Dendritic cell treated with granulocyte-macrophage colony-stimulating factor and Interleukin-4, amounts not matched to agents 40 ng/mL and 50 ng/mL, for 4 days (primary cell): ENCODE results near the gene SNX9.

ENCODE experiments used
- H3K27ac Mint-ChIP-seq: one replicate; pipeline ENCODE4 v1.8.0; 2022; ENCODE audit warnings: mild to moderate bottlenecking, mixed read lengths
- H3K27me3 Mint-ChIP-seq: one replicate; pipeline ENCODE4 v1.8.0; 2022; ENCODE audit warnings: mild to moderate bottlenecking, mixed read lengths
- H3K36me3 Mint-ChIP-seq: one replicate; pipeline ENCODE4 v1.8.0; 2022; ENCODE audit warnings: low read depth, mixed read lengths
- H3K4me1 Mint-ChIP-seq: one replicate; pipeline ENCODE4 v1.8.0; 2022; ENCODE audit warnings: low read depth, mixed read lengths
- H3K4me3 Mint-ChIP-seq: one replicate; pipeline ENCODE4 v1.8.0; 2022; ENCODE audit warnings: mild to moderate bottlenecking, moderate library complexity, mixed read lengths
- H3K9me3 Mint-ChIP-seq: one replicate; pipeline ENCODE4 v1.8.0; 2022; ENCODE audit warnings: mixed read lengths
- intact Hi-C: fragments of 100-400 bp; cut with micrococcal nuclease; formaldehyde crosslinking; loops from one replicate; pipeline ENCODE4 v1.15.0; 2022

SNX9 gene

GRCh38 chr6:157982563-157983405, 159.7 kb downstream of the SNX9 start:
- intact Hi-C loops = no loop called here
- Mint-ChIP-seq H3K4me3 (peak overlapping the region; percentile 74), H3K9me3 (no peaks in the 10 kb centered on the region), H3K4me1 (peaks cover 49% of the 10 kb centered on the region), H3K36me3 (no peaks in the 10 kb centered on the region), H3K27ac (peak overlapping the region; percentile 65), H3K27me3 (peaks cover 56% of the 10 kb centered on the region)

GRCh38 chr6:157983406-157984119, 160.5 kb downstream of the SNX9 start:
- peaks cover 44% of the 10 kb centered on the region for H3K4me1 Mint-ChIP-seq
- peaks cover 51% of the 10 kb centered on the region for H3K27me3 Mint-ChIP-seq
- intact Hi-C loops = no loop called here
- H3K4me3 Mint-ChIP-seq = no peak overlapping the region
- no peak overlapping the region for H3K27ac Mint-ChIP-seq
- no peaks in the 10 kb centered on the region for H3K9me3 Mint-ChIP-seq
- H3K36me3 Mint-ChIP-seq = no peaks in the 10 kb centered on the region

- Mint-ChIP-seq H3K27ac (no peak overlapping the region), H3K4me1 (peaks cover 44% of the 10 kb centered on the region), H3K9me3 (no peaks in the 10 kb centered on the region), H3K4me3 (no peak overlapping the region), H3K27me3 (peaks cover 48% of the 10 kb centered on the region), H3K36me3 (no peaks in the 10 kb centered on the region)
- intact Hi-C loops = no loop called here
Observed at GRCh38 chr6:157984128-157984527, 161.1 kb downstream of the SNX9 start.

DNA sequence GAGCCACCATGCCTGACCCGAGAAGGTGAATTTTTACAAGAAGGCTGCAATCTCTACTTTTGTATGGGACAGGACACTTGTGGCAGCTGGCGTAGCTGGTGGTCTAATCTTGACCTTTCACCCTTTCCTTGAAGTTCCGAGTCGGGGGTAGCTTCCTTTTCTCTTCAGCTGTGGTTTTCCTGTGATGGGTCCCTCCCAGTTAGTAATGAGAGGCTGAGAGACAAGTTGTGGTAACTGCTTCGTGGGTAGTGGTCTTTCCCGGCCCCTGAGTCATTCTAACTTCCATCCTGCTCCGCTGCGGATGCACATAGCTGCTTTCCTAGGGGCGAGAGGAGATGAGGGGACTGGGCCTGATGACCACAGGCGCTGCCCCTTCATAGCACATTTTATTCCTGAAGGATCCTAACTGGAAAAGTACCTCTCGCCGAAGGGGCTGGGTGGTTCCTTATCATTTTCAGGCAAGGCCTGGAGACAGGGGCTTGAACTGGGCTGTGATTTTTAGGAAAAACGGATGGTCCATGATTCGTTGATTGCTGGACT, 161.7 kb downstream of the SNX9 start:
- peaks cover 46% of the 10 kb centered on the region for H3K27me3 Mint-ChIP-seq
- no peak overlapping the region for H3K4me3 Mint-ChIP-seq
- no peaks in the 10 kb centered on the region for H3K36me3 Mint-ChIP-seq
- no peak overlapping the region for H3K27ac Mint-ChIP-seq
- intact Hi-C loops = no loop called here
- H3K9me3 Mint-ChIP-seq = no peaks in the 10 kb centered on the region
- peaks cover 41% of the 10 kb centered on the region for H3K4me1 Mint-ChIP-seq

DNA sequence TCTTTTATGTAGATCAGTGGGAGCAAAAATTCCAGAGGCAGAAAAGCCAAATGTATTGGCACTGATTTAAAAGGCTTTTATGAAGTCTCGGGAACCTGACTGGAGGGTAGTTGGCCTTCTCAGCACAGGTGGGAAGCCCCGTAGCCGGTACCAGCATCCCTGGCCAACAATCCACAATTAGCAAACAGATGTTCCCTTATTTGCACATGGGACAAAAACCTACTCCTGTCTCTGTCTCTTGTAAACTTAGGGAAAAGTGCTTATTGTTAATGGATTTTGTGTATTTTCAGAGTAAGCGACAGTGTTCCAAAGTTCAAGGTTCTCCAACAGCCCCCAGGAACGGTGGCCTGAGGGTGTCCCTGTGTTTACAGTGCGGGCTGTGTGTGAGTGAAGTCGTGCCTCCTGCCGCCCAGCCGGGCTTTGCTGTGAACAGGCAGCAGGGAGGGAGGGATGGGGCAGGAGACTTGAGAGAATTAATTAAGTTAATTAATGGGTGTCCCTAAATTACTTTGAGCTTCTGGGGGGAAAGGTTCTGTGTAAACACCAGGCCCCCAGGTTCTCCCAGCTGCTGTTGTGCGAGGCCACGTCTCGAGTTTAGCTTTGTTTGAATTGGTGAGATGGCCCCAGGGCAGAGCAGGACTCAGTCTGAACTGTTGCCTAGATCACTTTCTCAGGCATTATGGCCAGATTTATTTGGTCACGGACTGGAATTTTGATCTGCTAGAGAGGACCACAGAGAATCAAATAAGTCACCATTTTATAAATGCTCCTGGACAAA, 162.5 kb downstream of the SNX9 start:
- peaks cover 41% of the 10 kb centered on the region for H3K4me1 Mint-ChIP-seq
- H3K4me3 Mint-ChIP-seq = no peak overlapping the region
- no peaks in the 10 kb centered on the region for H3K9me3 Mint-ChIP-seq
- intact Hi-C loops = no loop called here
- no peaks in the 10 kb centered on the region for H3K36me3 Mint-ChIP-seq
- H3K27ac Mint-ChIP-seq = no peak overlapping the region
- peaks cover 45% of the 10 kb centered on the region for H3K27me3 Mint-ChIP-seq

- Mint-ChIP-seq H3K4me1 (peaks cover 33% of the 10 kb centered on the region), H3K27ac (no peak overlapping the region), H3K27me3 (peaks cover 30% of the 10 kb centered on the region), H3K36me3 (no peaks in the 10 kb centered on the region), H3K4me3 (no peak overlapping the region), H3K9me3 (no peaks in the 10 kb centered on the region)
- intact Hi-C loops = no loop called here
Observed at GRCh38 chr6:157987788-157988699, 165.0 kb downstream of the SNX9 start.

DNA sequence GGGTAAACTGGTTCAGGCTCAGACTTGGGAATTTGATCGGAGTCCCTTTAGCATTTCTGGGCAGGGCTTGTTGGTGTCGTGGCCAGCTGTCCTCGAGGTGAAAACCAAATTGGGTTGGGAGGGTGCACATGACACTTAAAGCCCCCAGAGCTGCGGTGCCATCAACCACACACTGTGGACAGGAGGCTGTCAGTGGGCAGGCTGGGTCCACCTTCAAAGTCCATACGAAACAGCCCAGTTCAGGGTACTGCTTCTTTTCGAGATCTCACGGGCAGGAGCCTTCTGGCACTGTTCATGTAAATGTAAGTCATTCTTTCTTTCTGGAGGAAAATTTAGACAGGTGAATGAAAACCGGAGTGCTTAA, 165.6 kb downstream of the SNX9 start:
- intact Hi-C loops = no loop called here
- no peaks in the 10 kb centered on the region for H3K9me3 Mint-ChIP-seq
- H3K27me3 Mint-ChIP-seq = peaks cover 27% of the 10 kb centered on the region
- no peak overlapping the region for H3K4me3 Mint-ChIP-seq
- peaks cover 31% of the 10 kb centered on the region for H3K4me1 Mint-ChIP-seq
- no peak overlapping the region for H3K27ac Mint-ChIP-seq
- no peaks in the 10 kb centered on the region for H3K36me3 Mint-ChIP-seq

- no peaks in the 10 kb centered on the region for H3K9me3 Mint-ChIP-seq
- intact Hi-C loops = no loop called here
- no peak overlapping the region for H3K4me3 Mint-ChIP-seq
- H3K36me3 Mint-ChIP-seq = no peaks in the 10 kb centered on the region
- peaks cover 30% of the 10 kb centered on the region for H3K4me1 Mint-ChIP-seq
- H3K27me3 Mint-ChIP-seq = peaks cover 20% of the 10 kb centered on the region
- H3K27ac Mint-ChIP-seq = peak overlapping the region; percentile 14
Observed at GRCh38 chr6:157989541-157990289, 166.7 kb downstream of the SNX9 start.

- Mint-ChIP-seq H3K36me3 (no peaks in the 10 kb centered on the region), H3K4me3 (no peak overlapping the region), H3K27me3 (peaks cover 17% of the 10 kb centered on the region), H3K9me3 (no peaks in the 10 kb centered on the region), H3K27ac (peak overlapping the region; percentile 14), H3K4me1 (peaks cover 26% of the 10 kb centered on the region)
- intact Hi-C loops = no loop called here
Observed at GRCh38 chr6:157990321-157991066, 167.4 kb downstream of the SNX9 start.

DNA sequence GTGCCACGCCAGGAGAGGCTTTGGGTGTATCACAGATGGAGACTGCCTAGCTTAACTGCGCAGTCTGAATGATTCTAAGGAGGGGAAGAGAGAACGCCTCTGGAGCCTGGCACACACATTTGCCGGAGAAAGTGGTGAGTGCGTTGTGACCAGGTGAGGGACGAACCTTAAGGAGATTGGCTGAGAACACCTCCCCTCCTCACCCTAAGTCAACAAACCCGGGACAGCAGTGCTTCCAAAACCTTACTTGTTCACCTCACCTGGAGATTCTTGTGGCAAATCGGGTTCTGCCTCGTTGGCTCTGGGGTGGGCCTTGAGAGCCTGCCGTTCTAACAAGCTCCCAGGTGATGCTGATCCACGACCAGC, 168.0 kb downstream of the SNX9 start:
- Mint-ChIP-seq H3K27me3 (peaks cover 18% of the 10 kb centered on the region), H3K4me1 (peaks cover 27% of the 10 kb centered on the region), H3K4me3 (no peak overlapping the region), H3K27ac (no peak overlapping the region), H3K36me3 (no peaks in the 10 kb centered on the region), H3K9me3 (no peaks in the 10 kb centered on the region)
- intact Hi-C loops = no loop called here

DNA sequence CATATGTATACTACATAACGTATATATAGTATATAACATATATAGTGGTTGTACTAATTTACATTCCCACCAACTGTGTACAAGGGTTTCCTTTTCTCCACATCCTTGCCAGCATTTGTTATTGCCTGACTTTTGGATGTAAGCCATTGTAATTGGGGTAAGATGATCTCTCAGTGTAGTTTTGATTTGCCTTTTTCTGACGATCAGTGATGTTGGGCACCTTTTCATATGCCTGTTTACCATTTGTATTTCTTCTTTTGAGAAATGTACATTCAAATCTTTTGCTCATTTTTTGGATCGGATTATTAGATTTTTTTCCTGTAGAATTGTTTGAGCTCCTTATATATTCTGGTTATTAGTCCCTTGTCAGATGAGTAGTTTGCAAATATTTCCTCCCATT, 170.0 kb downstream of the SNX9 start:
- Mint-ChIP-seq H3K27me3 (peaks cover 20% of the 10 kb centered on the region), H3K9me3 (no peaks in the 10 kb centered on the region), H3K4me3 (no peak overlapping the region), H3K27ac (no peak overlapping the region), H3K4me1 (peaks cover 33% of the 10 kb centered on the region), H3K36me3 (no peaks in the 10 kb centered on the region)
- intact Hi-C loops = no loop called here

DNA sequence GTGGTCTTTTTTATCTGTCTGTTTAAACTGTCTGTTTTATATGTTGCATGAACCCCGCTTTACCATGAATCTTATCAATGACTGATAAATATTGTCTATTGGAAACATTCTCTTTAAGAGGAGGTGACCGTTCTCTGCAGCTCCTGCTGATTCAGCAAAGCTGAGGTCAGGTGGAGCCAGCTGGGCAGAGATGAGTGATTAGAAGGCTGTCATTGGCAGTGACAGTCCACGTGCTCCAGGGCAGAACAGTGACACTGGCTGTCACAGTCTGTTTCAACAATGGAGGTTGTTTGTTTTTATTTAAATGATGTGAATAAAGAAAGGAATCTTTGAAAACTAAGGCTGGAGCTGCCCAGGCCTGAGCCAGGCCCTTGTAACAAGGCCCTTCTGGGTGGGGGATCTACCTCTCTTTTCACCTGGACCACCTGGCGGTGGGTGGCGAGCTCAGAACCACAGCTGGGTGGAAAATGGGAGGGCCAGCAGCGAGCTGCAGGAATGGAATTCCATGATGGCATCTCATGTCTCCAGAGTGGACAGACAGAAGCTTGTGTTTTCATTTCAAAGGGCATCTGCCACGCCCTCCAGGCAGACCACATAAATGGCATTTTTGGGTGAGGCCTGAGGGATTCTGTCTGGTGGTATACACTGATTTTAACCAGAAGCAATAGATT, 171.2 kb downstream of the SNX9 start:
- Mint-ChIP-seq H3K36me3 (no peaks in the 10 kb centered on the region), H3K27me3 (peaks cover 20% of the 10 kb centered on the region), H3K9me3 (no peaks in the 10 kb centered on the region), H3K27ac (no peak overlapping the region), H3K4me3 (no peak overlapping the region), H3K4me1 (peaks cover 36% of the 10 kb centered on the region)
- intact Hi-C loops = no loop called here
